GM18498 (cell line): ENCODE results near the gene NT5DC4.

Source experiments
- ATAC-seq: cut with Tn5 transposase; IDR thresholded peaks from one replicate; pipeline ENCODE4 v1.9.1; 2021; ENCODE audit warnings: mild to moderate bottlenecking, moderate library complexity; ENCODE audit not compliant: unreplicated experiment

NT5DC4 gene

DNA sequence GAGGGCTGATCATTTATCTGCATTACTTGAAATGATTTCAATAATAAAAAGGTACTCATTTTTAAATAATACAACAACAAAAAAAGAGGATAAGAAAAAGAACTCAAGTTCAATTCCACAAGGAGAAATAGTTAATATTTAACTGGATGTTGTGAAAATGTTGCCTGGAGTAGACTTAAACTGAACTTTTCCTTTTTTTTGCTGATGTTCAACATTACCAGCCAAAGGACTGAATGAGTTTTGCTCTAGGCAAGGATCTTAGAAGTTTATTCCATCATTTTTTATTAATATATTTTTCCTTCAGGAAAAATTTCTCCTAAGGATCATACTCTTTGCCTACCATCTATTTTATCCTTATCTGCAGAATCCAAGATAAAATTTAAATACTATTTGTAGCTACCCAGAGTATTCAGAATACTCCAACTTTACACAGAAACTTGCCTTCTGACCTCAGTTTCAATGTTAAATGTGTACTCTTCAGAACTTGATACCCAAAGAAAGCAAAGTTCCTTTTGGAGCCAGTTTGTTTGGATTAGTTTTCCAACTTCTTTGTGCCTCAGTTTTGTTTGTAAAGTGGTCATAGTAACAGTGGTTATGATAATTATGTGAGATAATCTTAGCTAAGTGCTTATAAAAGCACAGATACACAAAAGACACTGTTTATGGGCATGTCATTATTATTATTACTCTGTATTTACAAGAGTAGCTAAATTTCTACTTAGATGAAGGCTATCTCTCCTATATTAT lies 30.8 kb downstream of the NT5DC4 start:
- ATAC-seq, result no peak

DNA sequence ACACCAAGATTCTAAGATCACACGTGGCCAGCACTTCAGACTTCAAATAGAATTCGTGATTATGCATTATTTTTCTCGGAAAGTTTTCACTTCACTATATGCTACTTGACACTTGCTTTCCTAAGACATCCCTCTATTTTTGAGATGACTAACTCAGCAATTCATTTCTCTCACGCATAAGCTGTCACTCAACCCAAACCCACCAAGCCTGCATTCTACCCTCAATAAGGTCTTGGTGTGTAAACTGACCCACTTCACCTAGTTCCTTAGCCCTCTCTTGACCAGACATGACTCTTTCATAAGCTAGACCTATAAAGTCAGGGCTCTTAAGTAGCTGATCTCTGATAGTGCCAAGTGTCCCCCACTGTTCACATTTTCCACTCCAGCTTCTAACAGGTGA lies 31.8 kb downstream of the NT5DC4 start:
- ATAC-seq, result no peak

DNA sequence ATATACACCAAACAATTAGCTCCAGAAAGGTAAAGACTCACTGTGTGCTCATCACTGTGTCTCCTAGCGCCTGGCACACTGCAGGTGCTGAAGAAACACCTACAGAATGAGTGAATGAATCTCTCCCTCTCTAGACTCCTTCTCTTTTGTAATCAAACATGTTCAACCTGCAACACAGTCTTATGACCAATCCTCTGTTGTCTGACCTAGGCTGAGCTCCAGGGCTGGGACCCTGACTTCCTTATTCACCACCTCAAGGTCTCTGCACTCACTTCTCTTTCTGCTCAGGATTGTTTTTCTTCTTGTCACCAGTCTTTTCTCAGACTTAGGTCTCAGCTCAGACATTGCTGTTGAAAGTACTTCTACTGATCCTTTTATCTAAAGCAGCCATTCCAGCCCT lies 33.7 kb downstream of the NT5DC4 start:
- ATAC-seq, result no peak

DNA sequence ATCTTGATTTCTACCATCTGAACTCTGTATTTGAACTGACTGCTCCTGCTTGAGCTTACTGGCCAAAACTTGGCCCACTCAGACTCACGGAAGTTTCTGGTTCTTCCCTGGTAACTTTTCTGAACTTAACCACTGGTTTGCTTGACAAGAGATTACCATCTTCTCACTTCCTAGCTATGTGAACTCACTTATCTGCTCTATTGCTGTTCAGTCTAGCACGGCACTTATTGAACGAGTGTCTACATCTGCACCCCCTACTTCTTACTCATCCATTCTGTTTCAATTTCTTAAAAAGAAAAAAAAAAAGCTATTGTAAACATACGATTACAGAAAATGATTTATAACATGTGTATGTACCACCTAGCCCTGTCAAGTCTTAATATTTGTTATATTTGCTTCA lies 34.6 kb downstream of the NT5DC4 start:
- ATAC-seq, result no peak

DNA sequence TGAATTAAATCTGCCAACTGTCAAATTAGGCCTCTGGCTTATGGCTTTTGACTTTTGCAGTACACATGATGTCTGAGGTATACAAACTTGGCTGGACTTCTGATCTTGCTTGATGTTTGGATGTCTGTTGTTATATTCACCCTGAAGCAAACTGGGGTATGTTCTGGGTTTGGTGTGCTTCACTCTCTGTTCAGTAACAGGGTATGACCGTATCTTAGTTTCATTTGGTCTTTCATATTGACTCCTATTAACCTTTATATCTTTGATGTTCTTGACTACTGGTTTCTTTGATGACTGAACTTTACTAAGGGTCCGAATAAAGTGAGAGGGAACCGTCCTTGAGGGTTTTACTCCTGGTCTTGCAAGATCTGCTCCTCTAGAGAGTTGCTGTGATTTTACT lies 35.4 kb downstream of the NT5DC4 start:
- ATAC-seq, result no peak

DNA sequence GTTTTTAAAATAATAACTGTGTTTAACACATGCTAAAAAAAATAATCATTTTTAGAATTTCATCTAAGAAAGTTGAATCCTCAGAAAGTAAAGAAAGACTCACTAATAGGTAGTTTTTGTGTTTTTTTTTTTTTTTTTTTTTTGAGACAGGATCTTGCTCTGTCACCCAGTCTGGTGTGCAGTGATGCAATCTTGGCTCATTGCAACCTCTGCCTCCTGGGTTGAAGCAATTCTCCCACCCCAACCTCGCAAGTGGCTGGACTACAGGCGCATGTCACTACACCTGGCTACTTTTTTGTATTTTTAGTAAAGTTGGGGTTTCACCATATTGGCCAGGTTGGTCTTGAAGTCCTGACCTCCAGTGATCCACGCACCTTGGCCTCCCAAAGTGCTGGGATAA lies 36.4 kb downstream of the NT5DC4 start:
- ATAC-seq, result no peak

DNA sequence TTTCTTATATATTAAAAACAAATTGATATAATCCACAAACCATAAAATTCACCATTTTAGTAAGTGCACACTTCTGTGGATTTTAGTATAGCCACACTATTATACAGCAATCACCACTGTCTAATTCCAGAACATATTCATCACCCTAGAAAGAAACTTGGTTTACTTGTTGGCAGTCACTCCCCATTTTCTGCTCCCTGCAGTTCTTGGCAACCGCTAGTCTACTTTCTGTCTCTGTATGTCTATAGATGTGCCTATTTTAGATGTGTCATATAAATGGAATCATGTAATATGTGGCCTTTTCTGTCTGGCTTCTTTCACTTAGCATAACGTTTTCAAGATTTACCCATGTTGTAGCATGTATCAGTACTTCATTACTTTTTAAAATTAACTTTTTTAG lies 37.9 kb downstream of the NT5DC4 start:
- no peak for ATAC-seq

DNA sequence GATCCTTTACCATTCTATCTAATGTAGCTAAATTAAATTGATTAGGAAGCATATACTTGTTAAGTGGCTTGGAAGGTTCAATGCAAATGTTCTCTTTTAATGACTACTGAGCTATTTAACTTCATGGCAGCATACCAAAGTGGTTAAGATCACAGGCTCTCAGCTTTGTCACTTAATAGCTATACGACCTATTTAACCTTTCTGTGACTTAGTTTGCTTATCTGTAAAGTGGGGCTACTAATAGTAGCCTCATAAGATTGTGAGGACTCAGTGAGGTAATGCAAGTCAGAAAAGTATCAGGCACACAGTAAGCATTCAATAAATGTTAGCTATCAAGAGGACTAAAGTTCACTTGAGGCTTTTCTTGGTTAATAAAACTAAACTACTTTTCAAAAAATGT lies 39.3 kb downstream of the NT5DC4 start:
- ATAC-seq, result no peak

DNA sequence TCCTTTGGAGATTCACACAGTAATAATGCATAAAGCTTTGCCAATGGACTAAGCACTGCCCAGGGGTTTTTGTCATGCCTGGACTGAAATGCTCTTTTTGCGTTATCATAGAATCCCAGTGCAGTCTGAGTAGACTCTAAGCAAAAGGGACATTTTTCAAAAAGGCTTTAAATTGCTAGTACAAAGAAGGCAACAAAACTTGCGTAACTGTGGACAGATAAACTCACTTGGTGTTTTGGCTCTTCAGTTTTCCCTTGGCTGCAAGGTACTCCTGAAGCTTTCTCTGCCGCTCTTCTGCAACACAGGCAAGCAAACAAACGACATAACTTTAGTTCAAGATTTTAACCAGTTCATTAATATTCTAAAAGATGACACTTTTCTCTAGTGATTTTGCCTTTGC lies 41.5 kb downstream of the NT5DC4 start:
- ATAC-seq, result no peak

DNA sequence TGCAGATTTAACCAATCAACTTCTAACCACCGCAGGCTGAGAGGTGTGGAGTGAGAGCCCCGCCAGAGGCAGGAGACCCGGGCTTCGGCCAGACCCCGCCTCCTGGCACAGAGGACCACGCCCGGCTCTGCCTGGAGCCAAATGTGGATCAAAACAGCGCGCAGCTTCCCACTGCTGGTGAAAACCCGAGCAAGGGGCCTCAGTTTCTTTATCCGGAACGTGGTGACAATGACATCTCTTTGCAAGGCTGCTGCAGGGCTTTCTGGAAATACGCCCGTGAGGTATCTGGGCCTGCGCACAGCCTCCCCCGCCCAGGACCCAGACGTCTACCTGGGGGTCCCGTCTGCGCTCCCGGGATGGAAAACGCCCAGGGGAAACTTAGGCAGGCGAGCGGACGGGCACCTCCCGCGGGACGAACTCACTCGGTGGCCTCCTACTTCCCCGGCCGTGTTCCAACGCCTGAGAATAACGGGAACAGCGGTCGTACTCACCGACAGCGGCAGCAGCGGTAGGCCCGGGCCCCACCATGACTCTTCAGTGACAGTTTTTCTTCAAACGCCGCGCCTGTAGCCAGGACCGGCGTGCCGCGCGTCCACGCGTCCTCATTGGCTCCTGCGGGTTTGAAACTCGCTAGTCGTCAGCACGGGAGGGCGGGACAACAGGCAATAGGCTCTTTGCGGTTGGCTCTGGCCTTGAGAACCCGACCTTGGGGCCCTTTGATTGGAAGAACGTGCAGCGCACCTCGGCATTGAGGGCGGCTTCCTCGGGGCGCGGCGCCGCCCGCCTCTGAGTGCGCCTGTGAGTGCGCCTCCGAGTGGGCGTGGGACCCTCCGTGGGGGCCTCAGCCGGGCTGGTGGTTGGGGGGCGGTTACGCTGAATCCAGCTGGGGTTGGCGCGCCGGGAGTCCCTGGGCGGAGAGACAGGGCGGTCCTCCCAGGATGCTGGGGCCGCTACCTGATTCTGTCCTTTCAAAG lies 43.5 kb downstream of the NT5DC4 start, which contains the start of gene CKAP2L:
TSS of gene CKAP2L (minus strand) at position 539 of the 974 bp plus-strand sequence. CDS start at position 528, 11 bp downstream.
- ATAC-seq, result peak; percentile 99

DNA sequence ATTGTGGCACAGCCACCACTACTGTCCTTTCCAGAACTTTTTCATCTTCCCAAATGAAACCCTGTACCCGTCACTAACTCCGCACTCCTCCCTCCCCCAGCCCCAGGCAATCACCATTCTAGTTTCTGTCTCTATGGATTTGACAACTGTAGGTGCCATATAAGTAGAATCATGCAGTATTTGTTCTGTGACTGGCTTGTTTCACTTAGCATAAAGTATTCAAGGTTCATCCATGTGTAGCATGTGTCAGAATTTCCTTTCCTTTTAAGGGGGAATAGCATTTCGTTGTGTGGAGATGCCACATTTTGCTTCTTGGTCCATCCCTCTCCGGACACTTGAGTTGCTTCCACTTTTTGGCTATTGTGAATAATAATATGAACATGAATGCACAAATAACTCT lies 44.4 kb downstream of the NT5DC4 start:
- no peak for ATAC-seq

DNA sequence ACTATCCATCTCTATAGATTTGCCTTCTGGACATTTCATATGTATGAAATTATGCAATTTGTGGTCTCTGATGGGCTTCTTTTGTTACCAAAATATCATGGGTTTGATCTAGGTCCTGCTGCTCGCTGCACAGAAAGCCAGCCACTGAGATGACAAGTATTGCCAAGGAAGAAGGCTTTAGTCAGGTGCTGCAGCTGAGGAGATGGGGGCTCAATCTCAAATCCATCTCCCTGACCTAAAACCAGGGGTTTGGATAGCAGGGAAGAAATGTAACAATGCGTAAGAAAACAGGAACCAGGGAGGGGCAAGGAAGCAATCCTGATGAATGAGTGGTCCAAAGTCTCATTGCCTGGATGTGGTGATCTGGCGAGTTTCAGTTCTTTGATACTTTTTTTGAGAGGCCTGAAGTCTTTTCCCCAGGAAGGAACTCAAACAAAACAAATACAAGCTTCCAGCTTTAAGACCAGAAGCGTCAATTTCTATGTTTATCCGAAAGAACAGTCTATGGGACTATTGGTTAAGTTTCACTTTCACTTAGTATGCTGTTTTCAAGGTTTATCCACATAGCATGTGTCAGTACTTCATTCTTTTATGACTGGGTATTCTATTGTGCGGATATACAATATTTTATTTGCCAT lies 47.0 kb downstream of the NT5DC4 start:
- no peak for ATAC-seq

DNA sequence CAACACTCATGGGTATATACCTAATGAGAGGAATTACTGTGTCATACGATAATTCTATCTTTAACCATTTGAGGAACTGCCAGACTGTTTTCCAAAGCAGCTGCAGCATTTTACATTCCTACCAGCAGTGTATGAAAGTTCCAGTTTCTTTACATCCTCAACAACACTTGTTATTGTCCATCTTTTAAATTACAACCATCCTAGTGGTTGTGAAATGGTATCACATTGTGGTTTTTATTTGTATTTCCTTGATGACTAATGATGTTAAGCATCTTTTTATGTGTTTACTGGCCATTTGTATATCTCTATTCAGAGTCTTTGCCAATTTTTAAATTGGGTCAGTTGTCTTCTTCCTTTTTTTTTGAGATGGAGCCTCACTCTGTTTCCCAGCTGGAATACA lies 47.6 kb downstream of the NT5DC4 start:
- ATAC-seq, result no peak

DNA sequence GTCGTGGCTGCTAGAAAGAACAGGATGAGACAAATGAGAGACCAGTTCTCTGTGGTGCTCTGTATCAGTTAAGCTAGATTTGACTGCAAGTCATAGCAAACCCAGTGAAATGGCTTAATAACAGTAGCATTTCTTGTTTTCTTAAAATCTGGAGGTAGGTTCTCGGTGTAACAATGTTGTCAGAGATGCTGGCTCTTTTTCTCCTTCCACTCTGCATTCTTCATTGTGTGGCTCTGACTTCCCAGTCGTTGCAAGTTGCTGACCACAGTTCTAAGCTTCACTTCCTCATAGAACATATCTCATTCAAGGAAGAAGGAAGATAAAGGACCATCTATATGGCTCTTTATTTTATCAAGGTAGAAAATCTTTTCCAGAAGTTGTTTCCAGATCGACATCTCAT lies 51.5 kb downstream of the NT5DC4 start:
- no peak for ATAC-seq

DNA sequence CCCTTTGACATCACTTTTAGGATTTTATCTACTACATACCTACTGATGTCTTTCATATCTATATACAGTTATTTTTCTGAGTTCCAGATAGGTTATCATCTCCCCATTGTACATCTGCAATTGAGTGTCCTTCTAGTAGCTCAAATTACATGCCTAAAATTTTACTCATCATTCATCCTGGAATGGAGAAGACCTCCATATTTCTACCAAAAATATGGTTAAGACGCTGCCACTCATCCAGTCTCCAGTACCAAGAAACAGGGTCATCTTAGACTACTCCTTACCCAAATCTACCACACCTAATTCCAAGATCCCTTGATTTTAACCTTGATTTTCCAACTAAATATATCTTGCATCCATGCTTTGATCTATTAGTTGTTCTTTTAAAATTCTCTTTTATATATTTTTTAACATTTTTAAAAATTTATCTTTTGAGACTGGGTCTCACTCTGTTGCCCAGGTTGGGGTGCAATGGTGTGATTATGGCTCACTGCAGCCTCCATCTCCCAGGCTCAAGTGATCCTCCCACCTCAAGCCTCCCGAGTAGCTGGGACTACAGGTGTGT lies 52.2 kb downstream of the NT5DC4 start:
- no peak for ATAC-seq

DNA sequence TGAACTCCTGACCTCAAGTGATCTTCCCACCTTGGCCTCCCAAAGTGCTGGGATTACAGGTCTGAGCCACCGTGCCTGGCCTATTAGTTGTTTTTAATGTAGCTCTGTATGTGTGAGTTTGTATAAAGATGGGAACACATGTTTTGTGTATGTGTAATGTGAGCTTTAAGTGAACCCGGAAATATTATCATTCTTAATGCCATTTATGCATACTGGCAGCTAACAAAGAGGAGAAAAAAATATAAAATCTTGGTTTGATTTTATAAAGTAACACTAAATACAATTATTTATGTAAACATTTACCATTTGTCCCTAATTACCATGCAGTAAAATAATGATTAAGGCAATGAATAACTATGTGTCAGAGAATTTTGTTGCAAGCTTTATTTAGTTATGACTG lies 52.7 kb downstream of the NT5DC4 start:
- no peak for ATAC-seq

DNA sequence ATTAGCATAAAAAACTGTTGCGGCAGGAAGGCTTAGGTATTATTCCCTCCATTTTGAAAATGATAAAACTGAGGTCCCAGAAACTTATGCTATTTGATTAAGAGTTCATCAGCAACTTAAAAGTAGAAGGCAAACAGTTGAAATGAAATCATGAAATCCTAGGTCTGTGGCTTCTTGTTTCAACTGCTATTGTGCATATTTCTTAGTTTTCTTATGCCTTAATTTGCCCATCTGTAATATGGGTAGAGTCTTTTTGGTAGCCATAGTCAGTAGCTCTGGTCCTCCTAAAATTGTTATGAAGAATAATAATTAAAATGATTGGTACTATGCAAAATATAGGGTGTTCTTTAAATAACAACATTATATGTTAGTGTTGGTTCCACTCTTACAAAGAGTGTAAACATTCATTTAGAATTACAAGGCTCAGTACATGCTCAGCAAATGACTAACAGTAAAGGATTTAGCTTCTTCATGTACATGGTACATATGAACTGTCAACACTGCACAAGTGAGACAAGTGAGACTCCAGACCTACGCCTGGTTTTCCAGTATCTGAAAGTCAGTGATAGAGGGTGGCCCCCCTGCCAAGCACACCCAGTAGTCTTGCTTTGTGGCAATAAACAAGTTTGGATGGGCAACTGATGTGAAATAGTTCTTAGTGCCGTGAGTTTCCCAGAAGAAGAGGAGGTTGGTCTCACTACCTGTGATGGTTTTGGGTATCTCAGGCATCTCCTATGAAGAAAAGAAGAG lies 53.9 kb downstream of the NT5DC4 start:
- no peak for ATAC-seq

DNA sequence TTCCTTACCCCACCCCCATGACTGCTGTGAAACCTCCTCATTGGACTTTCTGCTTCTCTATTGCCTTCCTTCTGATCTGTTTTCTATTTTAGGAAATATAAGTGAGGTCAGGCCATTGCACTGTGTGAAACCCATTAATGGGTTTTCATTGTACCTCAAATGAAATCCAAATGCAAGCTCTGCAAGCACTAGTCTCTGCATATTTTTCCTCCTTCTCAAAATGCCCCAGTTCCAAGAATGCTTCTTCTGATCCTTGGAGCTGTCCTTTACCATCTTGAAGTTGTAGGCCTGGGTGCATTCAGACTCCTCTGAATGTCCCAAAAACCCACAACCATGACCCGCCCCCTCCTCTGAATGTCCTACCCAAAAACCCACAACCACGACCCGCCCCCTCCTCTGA lies 55.3 kb downstream of the NT5DC4 start:
- ATAC-seq, result no peak

DNA sequence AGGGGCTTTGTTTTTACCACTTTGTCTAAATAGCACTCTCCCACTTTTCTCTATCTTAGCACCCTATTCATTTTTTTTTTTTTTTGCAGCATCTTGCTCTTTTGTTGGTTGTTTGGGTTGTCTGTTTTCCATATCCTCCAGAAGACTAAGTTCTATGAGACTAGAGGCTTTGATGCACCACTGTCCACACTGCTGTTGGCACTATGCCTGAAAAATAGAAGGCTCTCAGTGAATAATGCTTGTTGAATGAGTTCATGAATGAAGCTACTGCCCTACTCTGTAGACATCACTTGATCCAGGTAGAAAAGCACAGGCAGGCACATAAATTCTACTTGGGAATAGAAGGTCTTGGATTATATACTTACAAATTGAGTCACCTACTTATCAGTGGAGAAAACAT lies 56.2 kb downstream of the NT5DC4 start:
- no peak for ATAC-seq

DNA sequence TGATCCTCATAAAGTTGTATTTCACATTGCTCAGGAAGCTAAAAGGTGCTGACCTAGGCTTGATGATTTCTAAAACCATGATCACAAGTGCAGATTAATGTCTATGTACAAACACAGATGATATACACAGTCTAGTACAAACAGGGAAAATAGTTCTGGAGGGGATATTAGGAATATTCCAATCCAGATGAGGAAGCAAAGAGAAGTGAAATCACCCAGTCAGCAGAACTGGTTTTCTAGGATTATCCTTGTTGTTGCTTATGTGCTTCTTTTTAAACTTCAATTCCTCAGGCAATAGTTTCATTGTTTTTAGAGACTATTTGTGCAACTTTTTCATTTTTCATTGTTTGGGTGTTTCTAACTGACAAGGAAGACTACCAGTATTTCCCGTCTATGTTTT lies 58.8 kb downstream of the NT5DC4 start:
- no peak for ATAC-seq
